Measurements from ENCODE around the gene ANKRD6.
A peak's percentile ranks its signal among the peaks of the same experiment; 100 is the strongest.
"Not testable (repeated sequence)": the region's sequence is repeated elsewhere in the genome, so short reads cannot be mapped to it uniquely, and the experiment has no call there.

The ANKRD6 gene

GRCh38 chr6:89602166-89602565 is 169.2 kb downstream of the ANKRD6 start:
- no peak for DNase-seq (ENCODE audit: low spot score)

- DNase-seq (ENCODE audit: low spot score): no peak
These were observed 171.7 kb downstream of the ANKRD6 start for GRCh38 chr6:89604653-89605052.

- DNase-seq (ENCODE audit: low spot score): no peak
These were observed 172.9 kb downstream of the ANKRD6 start for GRCh38 chr6:89605861-89606260.

- DNase-seq (ENCODE audit: low spot score): peak; percentile 63
These were observed 177.2 kb downstream of the ANKRD6 start for GRCh38 chr6:89610149-89610642.

GRCh38 chr6:89611666-89612065 is 178.7 kb downstream of the ANKRD6 start:
- DNase-seq (ENCODE audit: low spot score): no peak

GRCh38 chr6:89612121-89612520 is 179.2 kb downstream of the ANKRD6 start:
- DNase-seq (ENCODE audit: low spot score): no peak

- no peak for DNase-seq (ENCODE audit: low spot score)
These were observed 180.8 kb downstream of the ANKRD6 start for GRCh38 chr6:89613790-89614189.

GRCh38 chr6:89615882-89616281 is 182.9 kb downstream of the ANKRD6 start:
- no peak for DNase-seq (ENCODE audit: low spot score)

GRCh38 chr6:89616531-89616930 is 183.6 kb downstream of the ANKRD6 start:
- DNase-seq (ENCODE audit: low spot score): no peak

GRCh38 chr6:89618026-89618425 is 185.1 kb downstream of the ANKRD6 start:
- no peak for DNase-seq (ENCODE audit: low spot score)

- no peak for DNase-seq (ENCODE audit: low spot score)
These were observed 186.6 kb downstream of the ANKRD6 start for GRCh38 chr6:89619567-89619966.

- no peak for DNase-seq (ENCODE audit: low spot score)
These were observed 190.8 kb downstream of the ANKRD6 start for GRCh38 chr6:89623749-89624148.

- no peak for DNase-seq (ENCODE audit: low spot score)
These were observed 197.5 kb downstream of the ANKRD6 start for GRCh38 chr6:89630488-89630887.

GRCh38 chr6:89636412-89636811 is 203.5 kb downstream of the ANKRD6 start:
- not testable (repeated sequence) for DNase-seq (ENCODE audit: low spot score)

- no peak for DNase-seq (ENCODE audit: low spot score)
These were observed 205.0 kb downstream of the ANKRD6 start for GRCh38 chr6:89637960-89638319.

GRCh38 chr6:89638320-89639195 is 205.6 kb downstream of the ANKRD6 start, which contains the start of gene LYRM2:
Gene LYRM2 (minus strand): TSS chr6:89638747. CDS start chr6:89638716, 31 bp downstream.
- DNase-seq (ENCODE audit: low spot score): peak; percentile 86

- DNase-seq (ENCODE audit: low spot score): no peak
These were observed 207.9 kb downstream of the ANKRD6 start for GRCh38 chr6:89640804-89641203.

GRCh38 chr6:89641581-89641980 is 208.6 kb downstream of the ANKRD6 start:
- not testable (repeated sequence) for DNase-seq (ENCODE audit: low spot score)

GRCh38 chr6:89642956-89643355 is 210.0 kb downstream of the ANKRD6 start:
- no peak for DNase-seq (ENCODE audit: low spot score)

- DNase-seq (ENCODE audit: low spot score): no peak
These were observed 210.5 kb downstream of the ANKRD6 start for GRCh38 chr6:89643406-89643805.

GRCh38 chr6:89644864-89645263 is 211.9 kb downstream of the ANKRD6 start:
- no peak for DNase-seq (ENCODE audit: low spot score)

GRCh38 chr6:89649682-89650081 is 216.7 kb downstream of the ANKRD6 start:
- no peak for DNase-seq (ENCODE audit: low spot score)

- no peak for DNase-seq (ENCODE audit: low spot score)
These were observed 217.6 kb downstream of the ANKRD6 start for GRCh38 chr6:89650579-89650978.

GRCh38 chr6:89655122-89655521 is 222.2 kb downstream of the ANKRD6 start:
- DNase-seq (ENCODE audit: low spot score): no peak
